Measurements from ENCODE around the gene PNPLA1.

Gene PNPLA1

DNA sequence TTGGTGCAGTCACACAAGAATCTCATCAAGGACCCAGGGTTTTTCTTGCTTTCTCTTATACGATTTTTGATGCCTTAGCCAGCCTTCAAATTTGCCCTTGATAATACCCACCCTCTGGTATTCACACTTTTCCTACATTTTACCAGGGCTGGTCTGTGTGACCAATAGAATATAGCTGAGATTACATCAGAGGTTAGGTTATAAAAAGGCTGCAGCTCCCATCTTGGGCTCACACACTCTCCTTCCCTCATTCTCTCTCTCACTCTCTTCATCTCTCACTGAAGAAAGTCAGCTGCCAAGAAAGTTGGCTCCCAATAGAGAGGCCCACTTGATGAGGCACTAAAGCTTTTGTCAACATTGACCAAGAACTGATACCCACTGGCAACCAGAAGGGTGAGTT is 4.1 kb upstream of the PNPLA1 start:
- ATAC-seq (replicated peaks) = no peak
- DNase-seq = no peak
- Mint-ChIP-seq H3K4me3 (no peak overlapping the region), H3K9me3 (no peaks in the 10 kb centered on the region), H3K27ac (no peak overlapping the region), H3K4me1 (ENCODE audit: low read depth in 2 of 2) (no peaks in the 10 kb centered on the region), H3K36me3 (ENCODE audit: insufficient read depth) (peaks cover 2% of the 10 kb centered on the region), H3K27me3 (peaks cover 49 to 67% of the 10 kb centered on the region in 2 donors)

GRCh38 chr6:36266913-36267644 is 2.8 kb upstream of the PNPLA1 start:
- peaks cover 2% of the 10 kb centered on the region for H3K36me3 Mint-ChIP-seq (ENCODE audit: insufficient read depth)
- no peak for ATAC-seq (replicated peaks)
- H3K27me3 Mint-ChIP-seq = peaks cover 45 to 68% of the 10 kb centered on the region in 2 donors
- no peaks in the 10 kb centered on the region for H3K9me3 Mint-ChIP-seq
- no peak for DNase-seq
- H3K4me1 Mint-ChIP-seq (ENCODE audit: low read depth in 2 of 2) = no peaks in the 10 kb centered on the region
- no peak overlapping the region for H3K27ac Mint-ChIP-seq
- no peak overlapping the region for H3K4me3 Mint-ChIP-seq

DNA sequence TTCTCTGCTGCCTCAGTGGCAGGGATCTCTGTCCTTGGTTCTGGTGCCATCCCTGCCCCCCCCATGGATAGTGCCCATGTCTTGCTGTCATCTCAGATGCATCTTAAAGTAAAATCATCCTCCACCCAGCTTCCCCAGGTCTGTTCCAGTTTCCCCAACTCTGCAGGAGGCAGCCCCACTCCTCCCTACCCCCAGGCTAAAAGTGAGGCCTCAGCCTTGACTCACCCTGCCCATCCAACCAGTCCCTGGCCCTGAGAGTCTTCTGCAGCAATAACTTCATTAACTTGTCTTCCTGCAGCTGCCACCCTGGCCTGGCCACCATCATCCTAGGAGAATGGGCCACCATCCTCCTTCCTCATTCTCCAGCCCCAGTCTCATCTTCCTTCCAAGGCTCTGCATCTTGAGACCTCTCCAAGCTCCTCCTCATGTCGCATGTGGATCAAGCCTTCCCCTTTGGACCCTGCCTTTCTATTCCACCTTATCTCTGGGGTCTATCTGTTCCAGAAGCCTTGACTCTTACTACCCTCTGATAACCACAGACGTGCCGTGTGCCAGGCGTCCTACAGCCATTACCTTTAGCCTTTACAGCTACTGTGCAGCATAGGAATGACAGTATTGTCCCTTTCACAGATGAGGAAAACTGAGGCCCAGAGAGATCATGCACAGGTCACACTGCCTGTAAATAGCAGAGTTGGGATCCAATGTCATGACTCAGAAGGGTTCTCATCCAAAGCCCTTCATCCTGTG is 2.0 kb upstream of the PNPLA1 start:
- no peak for ATAC-seq (replicated peaks)
- Mint-ChIP-seq H3K4me3 (no peak overlapping the region), H3K27me3 (peaks cover 38 to 66% of the 10 kb centered on the region in 2 donors), H3K36me3 (ENCODE audit: insufficient read depth) (peaks cover 2% of the 10 kb centered on the region), H3K4me1 (ENCODE audit: low read depth in 2 of 2) (no peaks in the 10 kb centered on the region), H3K9me3 (no peaks in the 10 kb centered on the region), H3K27ac (no peak overlapping the region)
- DNase-seq = no peak

DNA sequence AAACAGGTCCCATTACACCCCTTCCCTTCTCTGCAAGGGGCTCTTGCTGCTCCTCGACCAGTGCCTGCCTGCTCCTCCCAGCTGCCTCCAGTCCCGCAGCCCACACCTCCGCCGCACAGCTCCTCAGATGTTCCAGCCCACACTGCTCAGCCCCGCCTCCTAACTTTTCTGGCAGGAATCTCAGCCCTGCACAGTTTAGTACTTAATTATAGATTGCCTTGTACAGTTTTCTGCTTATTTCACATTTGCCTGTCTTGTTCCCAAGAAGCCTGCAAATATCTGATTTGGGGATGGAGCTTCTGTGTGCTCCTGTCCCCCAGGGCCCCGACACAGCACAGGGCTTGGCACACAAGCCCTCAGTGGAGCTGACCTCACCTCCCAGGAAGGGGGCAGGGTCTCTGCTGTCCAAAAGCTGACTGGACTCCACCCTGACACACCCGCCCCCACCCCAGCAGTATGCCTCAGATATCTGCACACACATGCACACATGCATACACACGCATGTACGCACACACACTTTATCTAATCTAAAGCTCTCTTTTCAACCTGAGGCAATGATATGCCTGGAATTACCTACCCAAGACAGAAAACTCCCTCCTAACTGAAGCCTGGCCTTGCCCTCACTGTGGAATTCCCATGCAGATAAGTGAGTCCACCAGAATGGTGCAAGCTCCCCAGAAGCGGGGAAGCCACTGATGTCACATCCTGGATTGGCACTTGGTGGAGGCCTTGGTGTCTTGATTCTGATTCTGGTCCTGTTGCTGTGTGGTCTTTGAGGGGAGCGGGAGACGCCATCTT is 1.2 kb upstream of the PNPLA1 start:
- ATAC-seq (replicated peaks) = no peak
- no peak overlapping the region for H3K4me3 Mint-ChIP-seq
- H3K4me1 Mint-ChIP-seq (ENCODE audit: low read depth in 2 of 2) = no peaks in the 10 kb centered on the region
- no peak for DNase-seq
- no peaks in the 10 kb centered on the region for H3K9me3 Mint-ChIP-seq
- H3K27ac Mint-ChIP-seq = no peak overlapping the region
- H3K36me3 Mint-ChIP-seq (ENCODE audit: insufficient read depth) = peaks cover 2% of the 10 kb centered on the region
- H3K27me3 Mint-ChIP-seq = peaks cover 43 to 66% of the 10 kb centered on the region in 2 donors

- no peak overlapping the region for H3K27ac Mint-ChIP-seq
- H3K36me3 Mint-ChIP-seq (ENCODE audit: insufficient read depth) = peaks cover 2% of the 10 kb centered on the region
- H3K27me3 Mint-ChIP-seq = peaks cover 45 to 75% of the 10 kb centered on the region in 2 donors
Measured at GRCh38 chr6:36272234-36272633, 2.4 kb downstream of the PNPLA1 start.

GRCh38 chr6:36273067-36273466 is 3.2 kb downstream of the PNPLA1 start:
- no peak for ATAC-seq (replicated peaks)
- no peaks in the 10 kb centered on the region for H3K9me3 Mint-ChIP-seq
- DNase-seq = no peak
- peaks cover 47 to 73% of the 10 kb centered on the region in 2 donors for H3K27me3 Mint-ChIP-seq
- H3K27ac Mint-ChIP-seq = no peak overlapping the region
- peaks cover 2% of the 10 kb centered on the region for H3K36me3 Mint-ChIP-seq (ENCODE audit: insufficient read depth)
- H3K4me1 Mint-ChIP-seq (ENCODE audit: low read depth in 2 of 2) = no peaks in the 10 kb centered on the region
- H3K4me3 Mint-ChIP-seq = no peak overlapping the region

More at GRCh38 chr6:36272234-36272633, 2.4 kb downstream of the PNPLA1 start:
- no peaks in the 10 kb centered on the region for H3K4me1 Mint-ChIP-seq (ENCODE audit: low read depth in 2 of 2)
- H3K4me3 Mint-ChIP-seq = no peak overlapping the region
- ATAC-seq (replicated peaks) (no peak), DNase-seq (no peak)
- H3K9me3 Mint-ChIP-seq = no peaks in the 10 kb centered on the region

- no peaks in the 10 kb centered on the region for H3K9me3 Mint-ChIP-seq
- no peaks in the 10 kb centered on the region for H3K4me1 Mint-ChIP-seq (ENCODE audit: low read depth in 2 of 2)
- ATAC-seq (replicated peaks) (no peak), DNase-seq (no peak)
- peaks cover 48 to 73% of the 10 kb centered on the region in 2 donors for H3K27me3 Mint-ChIP-seq
- peaks cover 2% of the 10 kb centered on the region for H3K36me3 Mint-ChIP-seq (ENCODE audit: insufficient read depth)
- H3K4me3 Mint-ChIP-seq = no peak overlapping the region
- H3K27ac Mint-ChIP-seq = no peak overlapping the region
Measured at GRCh38 chr6:36273802-36274514, 4.1 kb downstream of the PNPLA1 start.

- DNase-seq = no peak
- no peak for ATAC-seq (replicated peaks)
- no peak overlapping the region for H3K4me3 Mint-ChIP-seq
- H3K36me3 Mint-ChIP-seq (ENCODE audit: insufficient read depth) = no peaks in the 10 kb centered on the region
- H3K27ac Mint-ChIP-seq = no peak overlapping the region
- H3K27me3 Mint-ChIP-seq = peaks cover 40 to 71% of the 10 kb centered on the region in 2 donors
- H3K4me1 Mint-ChIP-seq (ENCODE audit: low read depth in 2 of 2) = peaks cover 0 to 4% of the 10 kb centered on the region in 2 donors
- no peaks in the 10 kb centered on the region for H3K9me3 Mint-ChIP-seq
Measured at GRCh38 chr6:36276581-36277536, 7.0 kb downstream of the PNPLA1 start.

DNA sequence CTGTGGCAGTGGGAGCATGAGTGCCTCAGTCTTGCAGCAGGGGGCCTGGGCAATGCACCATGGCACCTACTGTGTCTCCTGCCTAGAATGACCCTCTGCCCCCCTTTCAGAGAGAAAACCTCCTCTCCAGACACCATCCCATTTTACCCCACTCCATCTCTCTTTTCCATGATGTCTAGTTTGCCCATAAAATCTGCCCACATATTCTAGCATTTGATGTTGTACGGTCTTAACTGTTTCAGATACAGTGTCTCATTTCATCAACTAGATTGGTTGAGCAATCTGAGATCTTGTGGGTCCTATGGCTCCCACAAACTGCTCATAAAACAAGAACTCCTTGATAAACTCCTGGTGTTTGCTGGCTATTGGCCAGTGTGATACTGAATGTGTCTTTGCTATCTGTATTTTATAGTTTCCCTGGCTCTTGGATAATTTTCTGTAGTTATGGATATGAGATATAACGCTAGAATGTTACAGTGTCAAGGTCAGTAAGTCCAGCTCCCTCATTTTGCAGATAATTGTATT is 8.1 kb downstream of the PNPLA1 start:
- H3K4me1 Mint-ChIP-seq (ENCODE audit: low read depth in 2 of 2) = peaks cover 0 to 4% of the 10 kb centered on the region in 2 donors
- H3K9me3 Mint-ChIP-seq = no peaks in the 10 kb centered on the region
- ATAC-seq (replicated peaks) (no peak), DNase-seq (no peak)
- peaks cover 49 to 62% of the 10 kb centered on the region in 2 donors for H3K27me3 Mint-ChIP-seq
- H3K27ac Mint-ChIP-seq = no peak overlapping the region
- no peaks in the 10 kb centered on the region for H3K36me3 Mint-ChIP-seq (ENCODE audit: insufficient read depth)
- no peak overlapping the region for H3K4me3 Mint-ChIP-seq

DNA sequence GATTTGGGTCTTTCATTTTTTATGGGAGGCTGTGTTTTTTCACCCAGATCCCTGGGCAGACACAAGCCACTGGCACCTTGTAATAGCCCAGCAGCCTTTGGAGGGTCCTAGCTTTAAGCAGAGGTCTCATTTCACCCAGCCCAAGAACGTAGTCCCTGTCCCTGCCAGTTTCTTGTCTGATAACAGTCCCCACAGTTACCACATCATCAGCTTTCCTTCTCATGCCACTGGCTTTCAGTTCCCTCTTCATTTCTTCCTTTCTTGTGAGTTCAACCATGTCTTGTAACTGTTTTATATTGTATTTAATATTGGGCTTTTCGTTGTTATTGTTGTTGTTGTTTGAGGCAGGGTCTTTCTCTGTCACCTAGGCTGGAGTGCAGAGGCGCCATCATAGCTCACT is 10.6 kb downstream of the PNPLA1 start:
- H3K9me3 Mint-ChIP-seq = no peaks in the 10 kb centered on the region

DNA sequence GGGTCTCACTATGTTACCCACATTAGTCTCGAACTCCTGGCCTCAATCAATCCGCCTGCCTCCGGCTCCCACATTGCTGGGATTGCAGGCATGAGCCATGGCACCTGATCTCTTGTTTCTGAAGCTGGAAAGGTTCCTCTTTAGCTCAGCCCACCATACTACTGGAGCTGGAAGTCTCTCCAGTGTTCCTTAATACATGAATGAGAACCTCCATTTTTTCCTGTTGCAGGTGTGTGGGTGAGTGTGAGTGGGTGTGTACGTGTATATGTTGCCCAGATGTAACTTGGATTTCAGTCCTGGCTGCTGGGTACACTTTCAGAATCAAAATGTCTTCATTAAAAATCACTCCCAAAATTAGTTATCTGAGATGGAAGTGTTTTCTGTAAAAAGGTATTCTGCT is 11.1 kb downstream of the PNPLA1 start:
- Mint-ChIP-seq H3K4me3 (no peak overlapping the region), H3K27me3 (peaks cover 70 to 76% of the 10 kb centered on the region in 2 donors), H3K36me3 (ENCODE audit: insufficient read depth) (peaks cover 3% of the 10 kb centered on the region), H3K27ac (no peak overlapping the region), H3K9me3 (no peaks in the 10 kb centered on the region), H3K4me1 (ENCODE audit: low read depth in 2 of 2) (peaks cover 0 to 4% of the 10 kb centered on the region in 2 donors)
- ATAC-seq (replicated peaks) (no peak), DNase-seq (no peak)

More for the DNA sequence above, 10.6 kb downstream of the PNPLA1 start:
- H3K27me3 Mint-ChIP-seq = peaks cover 65 to 71% of the 10 kb centered on the region in 2 donors
- H3K4me3 Mint-ChIP-seq = no peak overlapping the region
- DNase-seq = no peak
- peaks cover 3% of the 10 kb centered on the region for H3K36me3 Mint-ChIP-seq (ENCODE audit: insufficient read depth)
- peaks cover 0 to 4% of the 10 kb centered on the region in 2 donors for H3K4me1 Mint-ChIP-seq (ENCODE audit: low read depth in 2 of 2)
- ATAC-seq (replicated peaks) = no peak
- no peak overlapping the region for H3K27ac Mint-ChIP-seq

DNA sequence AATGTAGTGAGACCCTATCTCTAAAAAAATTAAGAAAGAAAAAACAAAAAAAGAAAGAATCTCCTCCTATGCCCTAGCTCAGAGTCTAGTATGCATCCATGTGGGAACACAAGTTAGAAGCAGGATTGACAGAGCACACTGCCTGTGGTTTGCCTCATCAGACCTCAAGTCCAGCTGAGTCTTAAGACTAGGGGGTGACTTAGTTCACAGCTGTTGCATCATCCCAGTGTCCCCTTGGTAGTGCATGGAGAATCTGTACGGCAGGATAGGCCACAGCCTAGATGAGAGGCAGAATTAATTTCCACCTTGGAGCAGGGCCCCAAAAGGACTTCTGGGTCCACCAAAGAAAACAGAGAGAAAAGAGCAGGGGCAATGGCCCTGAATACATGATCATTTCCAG is 13.7 kb downstream of the PNPLA1 start:
- Mint-ChIP-seq H3K27ac (no peak overlapping the region), H3K9me3 (no peaks in the 10 kb centered on the region), H3K4me3 (no peak overlapping the region), H3K27me3 (peaks cover 70 to 77% of the 10 kb centered on the region in 2 donors), H3K4me1 (ENCODE audit: low read depth in 2 of 2) (peaks cover 2 to 8% of the 10 kb centered on the region in 2 donors), H3K36me3 (ENCODE audit: insufficient read depth) (peaks cover 3% of the 10 kb centered on the region)
- DNase-seq = no peak
- ATAC-seq (replicated peaks) = no peak

Data from effector memory CD8-positive, alpha-beta T cell (primary cell).